Raji (cell line): Measurements from ENCODE around the gene FEM1B.

Experiments
- POLR2A ChIP-seq: IDR thresholded peaks from 2 replicates; pipeline ENCODE4 v1.6.1; 2011; ENCODE audit warnings: low read depth, low read length, control low read depth; ENCODE audit not compliant: insufficient read depth

Gene FEM1B

DNA sequence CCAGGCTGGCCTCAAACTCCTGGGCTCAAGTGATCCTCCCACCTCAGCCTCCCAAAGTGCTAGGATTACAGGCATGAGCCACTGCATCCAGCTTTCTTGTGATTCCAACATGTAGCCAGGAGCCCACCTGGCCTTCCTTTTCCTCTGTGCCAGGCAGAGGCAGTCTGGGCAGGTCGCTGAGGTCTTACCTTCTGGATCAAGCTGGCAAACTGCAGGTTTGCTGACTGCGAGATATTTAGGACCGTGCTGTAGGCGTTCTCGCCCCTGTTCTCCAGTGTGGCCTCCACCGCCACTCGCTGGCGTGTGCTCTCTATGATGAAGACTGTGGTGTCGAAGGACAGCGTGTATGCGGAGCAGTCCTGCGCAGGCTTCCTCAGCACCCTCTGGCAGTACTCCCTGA, 42.5 kb downstream of the FEM1B start:
- TF ChIP-seq POLR2A: no peak

DNA sequence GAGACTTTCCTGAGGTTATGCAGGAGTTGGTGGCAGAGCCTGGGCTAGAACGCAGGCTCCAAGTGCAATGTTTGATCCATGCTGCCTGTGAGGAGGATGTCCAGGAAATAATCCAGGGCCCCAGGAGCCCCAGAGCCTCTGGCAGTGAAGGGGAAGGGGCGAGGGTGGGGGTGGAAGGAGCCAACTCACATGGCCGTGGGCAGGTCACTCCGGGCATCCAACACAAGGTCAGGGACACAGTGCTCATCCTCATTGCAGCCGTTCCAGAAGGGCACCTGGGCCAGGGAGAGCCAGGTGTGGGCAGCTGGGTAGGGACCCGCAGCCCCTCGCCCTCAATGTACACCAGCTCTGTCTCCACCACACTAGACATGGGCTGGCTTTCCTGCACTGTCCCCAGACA, 43.7 kb downstream of the FEM1B start:
- TF ChIP-seq POLR2A: no peak

DNA sequence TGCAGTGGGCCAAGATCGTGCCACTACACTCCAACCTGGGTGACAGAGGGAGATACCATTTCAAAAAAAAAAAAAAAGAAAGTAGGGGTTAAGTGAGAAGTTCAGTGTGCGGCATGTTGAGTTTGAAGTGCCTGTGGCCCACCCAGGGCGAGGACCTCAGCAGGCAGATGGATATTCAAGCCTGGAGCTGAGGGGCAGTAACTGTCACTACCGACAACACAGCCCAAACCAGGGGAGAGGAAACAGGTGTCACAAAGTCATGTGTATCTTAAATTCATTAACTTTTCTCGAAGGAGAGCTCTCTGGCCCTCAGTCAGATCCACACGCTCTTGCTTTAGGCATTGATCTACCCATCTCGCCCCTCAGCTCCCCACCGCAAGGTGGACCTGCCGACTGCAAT, 45.3 kb downstream of the FEM1B start:
- TF ChIP-seq POLR2A: no peak

GRCh38 chr15:68325726-68326125, 48.2 kb downstream of the FEM1B start:
- no peak for TF ChIP-seq POLR2A

- TF ChIP-seq POLR2A: no peak
Observed at GRCh38 chr15:68326711-68327354, 49.3 kb downstream of the FEM1B start.

- no peak for TF ChIP-seq POLR2A
Observed at GRCh38 chr15:68328443-68328842, 50.9 kb downstream of the FEM1B start.

DNA sequence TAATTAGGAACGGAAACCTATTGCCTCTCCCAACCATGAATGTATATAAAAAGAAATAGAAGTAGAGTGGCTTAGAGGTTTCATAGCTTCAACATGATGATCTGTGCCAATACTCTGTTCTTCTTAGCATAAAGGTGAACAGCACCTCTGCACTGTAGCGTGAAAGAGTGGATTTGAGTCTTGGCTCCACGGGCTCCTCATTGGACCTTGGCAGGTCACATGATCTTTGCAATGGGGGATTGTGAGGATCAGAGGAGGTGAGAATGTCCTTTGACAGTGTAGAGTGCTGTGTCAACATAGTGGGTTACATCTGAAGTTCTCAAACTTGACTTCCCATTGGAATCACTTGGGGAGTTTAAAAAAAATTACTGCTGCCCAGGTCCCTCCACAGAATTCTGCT, 51.4 kb downstream of the FEM1B start:
- TF ChIP-seq POLR2A: no peak

DNA sequence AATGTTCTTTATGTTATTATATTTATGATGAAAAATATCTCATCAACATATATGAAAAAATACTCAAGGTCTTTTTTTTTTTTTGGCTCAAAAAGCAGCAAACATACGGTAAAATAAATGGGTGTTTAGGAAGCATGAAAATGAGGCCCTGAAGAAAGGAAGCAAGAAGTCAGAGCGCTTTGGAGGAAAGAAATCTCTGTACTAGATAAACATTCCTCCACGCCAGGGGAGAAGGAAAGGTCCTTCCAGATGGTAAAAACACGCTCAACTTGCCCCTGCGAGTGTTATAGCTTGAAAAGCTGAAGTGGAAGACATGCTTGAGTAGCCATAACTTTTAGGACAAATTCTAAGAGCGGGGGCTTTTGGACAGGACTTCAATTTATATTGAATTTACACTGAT, 52.9 kb downstream of the FEM1B start:
- no peak for TF ChIP-seq POLR2A

DNA sequence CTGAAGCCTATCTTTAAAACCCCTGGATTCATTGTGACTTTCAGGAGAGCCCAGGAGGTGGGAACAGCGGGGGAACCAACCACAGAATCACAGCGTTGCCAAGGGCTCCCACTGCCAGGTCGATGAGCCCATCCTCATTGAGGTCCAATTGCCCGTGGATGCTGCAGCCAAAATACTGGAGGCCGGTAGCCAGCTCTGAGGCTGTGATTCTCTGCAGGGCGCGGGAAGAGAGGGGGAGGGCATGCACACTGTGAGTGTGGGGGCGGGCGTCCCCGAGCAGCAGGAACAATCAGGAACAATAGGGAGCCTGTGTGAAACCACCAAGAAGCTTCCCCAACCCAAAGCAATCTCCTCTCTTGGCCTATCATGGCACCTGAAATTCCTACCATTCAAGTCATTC, 53.4 kb downstream of the FEM1B start:
- no peak for TF ChIP-seq POLR2A

- no peak for TF ChIP-seq POLR2A
Observed at GRCh38 chr15:68332266-68332665, 54.7 kb downstream of the FEM1B start.

DNA sequence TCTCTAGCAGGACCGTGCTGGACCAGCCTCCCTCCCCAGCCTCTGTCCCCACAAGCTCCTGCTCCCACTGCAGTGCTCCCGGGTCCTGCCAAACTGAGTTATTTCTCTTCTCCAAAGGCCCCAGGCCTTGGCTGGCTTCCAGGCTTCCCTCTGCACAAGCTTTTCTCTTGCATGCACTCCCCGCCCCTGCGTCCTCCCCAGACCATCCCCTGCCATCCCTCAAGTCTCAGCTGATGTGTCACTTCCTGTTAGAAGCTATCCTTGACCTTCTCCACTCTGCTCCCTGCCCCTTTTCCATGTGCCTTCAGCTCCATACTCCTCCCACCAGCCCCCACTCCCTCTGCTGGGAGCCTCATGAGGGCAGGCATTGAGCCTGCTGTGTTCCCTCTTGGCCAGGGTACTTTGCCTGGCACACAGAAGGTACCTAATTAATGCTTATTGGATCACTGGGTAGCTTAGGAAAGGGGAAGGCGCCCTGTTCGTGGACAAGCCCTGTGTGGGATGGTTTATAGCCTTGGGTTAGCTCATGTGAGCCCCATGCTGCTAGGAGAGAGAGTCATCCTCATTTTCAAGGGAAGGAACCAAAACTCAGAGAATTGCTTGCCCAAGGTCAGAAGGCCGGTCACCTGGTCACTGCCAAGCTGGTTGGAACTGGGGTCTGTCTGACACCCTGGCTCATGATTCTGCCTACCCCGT, 56.4 kb downstream of the FEM1B start:
- no peak for TF ChIP-seq POLR2A

GRCh38 chr15:68334661-68335124, 57.1 kb downstream of the FEM1B start:
- no peak for TF ChIP-seq POLR2A

- TF ChIP-seq POLR2A: no peak
Observed at GRCh38 chr15:68335251-68335650, 57.7 kb downstream of the FEM1B start.

GRCh38 chr15:68335655-68336054, 58.1 kb downstream of the FEM1B start:
- TF ChIP-seq POLR2A: no peak

- TF ChIP-seq POLR2A: no peak
Observed at GRCh38 chr15:68336516-68336915, 59.0 kb downstream of the FEM1B start.

DNA sequence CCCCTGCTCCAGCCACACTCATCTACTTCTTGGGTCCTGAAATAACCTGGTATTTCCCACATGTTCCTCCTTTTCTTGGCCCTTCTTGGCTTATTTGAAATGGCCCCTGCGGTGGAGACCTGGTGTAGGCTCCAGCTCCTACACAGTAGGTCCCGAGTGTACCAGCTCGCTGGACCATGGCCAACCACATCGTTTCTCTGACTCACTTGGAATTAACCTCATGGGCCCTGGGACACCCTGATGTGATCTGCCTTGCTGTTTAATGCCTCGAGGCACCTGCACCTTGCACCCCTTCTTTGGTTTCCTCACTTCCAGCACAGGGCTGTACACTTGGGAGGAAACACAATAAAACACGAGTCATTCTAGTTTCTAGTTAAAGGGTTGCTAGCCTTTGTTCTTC, 60.3 kb downstream of the FEM1B start:
- TF ChIP-seq POLR2A: no peak

DNA sequence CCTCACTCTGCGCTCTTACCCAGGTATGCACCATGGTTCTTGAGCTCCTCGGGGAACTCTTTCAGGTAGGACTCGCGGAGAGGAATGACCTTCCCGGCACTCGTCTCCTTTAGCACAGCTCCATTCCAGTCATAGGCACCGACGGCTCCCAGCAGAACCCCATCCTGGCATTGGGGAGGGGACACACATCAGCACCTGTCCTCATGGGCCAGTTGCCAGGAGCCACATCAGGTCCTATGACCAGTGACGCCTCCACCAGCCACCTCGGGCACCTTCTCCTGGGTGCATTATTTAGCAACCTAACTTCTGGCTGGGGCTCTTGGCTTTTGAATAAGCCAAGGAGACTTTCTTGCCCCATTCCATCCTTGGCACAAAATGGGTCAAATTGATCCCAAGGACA, 61.9 kb downstream of the FEM1B start:
- TF ChIP-seq POLR2A: no peak
